Nephron (organoid): ENCODE results near the gene RASA2.

ENCODE experiments used
- H3K27ac Mint-ChIP-seq, 3 experiments: 2 replicates each; pipeline ENCODE4 v1.8.0; 2020; ENCODE audit warnings: mixed read lengths in 3 of 3, mild to moderate bottlenecking in 2 of 3, moderate library complexity in 1 of 3
- H3K27me3 Mint-ChIP-seq: 2 replicates; pipeline ENCODE4 v1.8.0; 2021; ENCODE audit warnings: low read depth, mild to moderate bottlenecking, moderate library complexity, mixed read lengths
- H3K36me3 Mint-ChIP-seq: 2 replicates; pipeline ENCODE4 v1.8.0; 2020; ENCODE audit warnings: low read depth, mixed read lengths
- H3K4me1 Mint-ChIP-seq: 2 replicates; pipeline ENCODE4 v1.8.0; 2020; ENCODE audit warnings: mixed read lengths
- H3K4me3 Mint-ChIP-seq, 3 experiments: 2 replicates each; pipeline ENCODE4 v1.8.0; 2020; ENCODE audit warnings: mild to moderate bottlenecking in 3 of 3, mixed read lengths in 3 of 3, moderate library complexity in 2 of 3
- H3K9me3 Mint-ChIP-seq: 2 replicates; pipeline ENCODE4 v1.8.0; 2020; ENCODE audit warnings: mixed read lengths
- TF ChIP-seq, protein P1 (sequence below), 3 experiments: fragments of 200-600 bp; sonication (generic); IDR thresholded peaks; one replicate each; pipeline ENCODE4 v1.5.0; 2021; ENCODE audit warnings: antibody characterized with exemption in 3 of 3; ENCODE audit not compliant: unreplicated experiment in 3 of 3

Gene RASA2

DNA sequence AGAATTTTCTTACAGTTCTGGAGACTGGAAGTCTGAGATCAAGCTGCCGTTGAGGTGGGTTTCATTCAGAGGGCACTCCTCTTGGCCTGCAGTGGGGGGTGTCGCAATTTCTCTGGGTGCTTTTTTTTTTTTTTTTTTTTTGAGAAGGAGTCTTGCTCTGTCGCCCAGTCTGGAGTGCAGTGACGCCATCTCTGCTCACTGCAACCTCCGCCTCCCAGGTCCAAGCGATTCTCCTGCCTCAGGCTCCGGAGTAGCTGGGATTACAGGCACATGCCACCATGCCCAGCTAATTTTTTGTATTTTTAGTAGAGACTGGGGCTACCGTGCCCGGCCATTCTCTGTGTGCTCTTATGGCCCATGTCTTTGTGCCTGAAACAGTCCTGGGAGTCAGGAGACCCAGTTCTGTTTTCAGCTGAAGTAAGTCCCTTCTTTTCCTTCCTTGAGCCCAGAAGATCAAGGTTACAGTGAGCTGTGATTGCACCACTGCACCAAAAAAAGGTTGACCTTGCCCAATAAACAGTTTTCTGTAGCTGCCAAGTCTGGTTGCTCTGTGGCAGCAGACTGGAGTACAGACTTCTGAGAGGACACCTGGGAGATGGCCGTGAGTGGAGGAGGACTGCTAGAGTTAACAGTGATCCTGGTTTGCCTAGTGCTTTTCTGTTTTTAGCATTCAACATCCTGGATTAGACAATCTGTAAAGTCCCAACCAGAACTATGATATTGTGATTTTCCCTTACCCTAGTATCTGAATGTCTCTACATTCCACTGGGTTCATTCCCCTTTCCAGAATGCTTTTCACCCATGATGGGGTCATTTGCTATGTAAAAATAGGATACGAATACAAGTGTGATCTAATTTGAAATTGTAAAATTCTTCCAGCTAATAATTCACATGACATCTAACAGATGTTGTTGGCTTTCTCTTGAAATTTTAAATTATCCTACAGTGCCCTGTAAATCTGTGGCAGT lies 174.7 kb downstream of the RASA2 start:
- peak overlapping the region in 1 of 3 experiments; percentile 1 for H3K27ac Mint-ChIP-seq
- peaks cover 5% of the 10 kb centered on the region for H3K9me3 Mint-ChIP-seq
- TF ChIP-seq, protein P1, sequence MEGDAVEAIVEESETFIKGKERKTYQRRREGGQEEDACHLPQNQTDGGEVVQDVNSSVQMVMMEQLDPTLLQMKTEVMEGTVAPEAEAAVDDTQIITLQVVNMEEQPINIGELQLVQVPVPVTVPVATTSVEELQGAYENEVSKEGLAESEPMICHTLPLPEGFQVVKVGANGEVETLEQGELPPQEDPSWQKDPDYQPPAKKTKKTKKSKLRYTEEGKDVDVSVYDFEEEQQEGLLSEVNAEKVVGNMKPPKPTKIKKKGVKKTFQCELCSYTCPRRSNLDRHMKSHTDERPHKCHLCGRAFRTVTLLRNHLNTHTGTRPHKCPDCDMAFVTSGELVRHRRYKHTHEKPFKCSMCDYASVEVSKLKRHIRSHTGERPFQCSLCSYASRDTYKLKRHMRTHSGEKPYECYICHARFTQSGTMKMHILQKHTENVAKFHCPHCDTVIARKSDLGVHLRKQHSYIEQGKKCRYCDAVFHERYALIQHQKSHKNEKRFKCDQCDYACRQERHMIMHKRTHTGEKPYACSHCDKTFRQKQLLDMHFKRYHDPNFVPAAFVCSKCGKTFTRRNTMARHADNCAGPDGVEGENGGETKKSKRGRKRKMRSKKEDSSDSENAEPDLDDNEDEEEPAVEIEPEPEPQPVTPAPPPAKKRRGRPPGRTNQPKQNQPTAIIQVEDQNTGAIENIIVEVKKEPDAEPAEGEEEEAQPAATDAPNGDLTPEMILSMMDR (IDR thresholded peaks at IDR 0.05; ENCODE audit: unreplicated experiment in 3 of 3) = no peak
- peak overlapping the region; percentile 33 to 67 (median 46) for H3K4me3 Mint-ChIP-seq
- H3K36me3 Mint-ChIP-seq = no peaks in the 10 kb centered on the region
- H3K4me1 Mint-ChIP-seq = peaks cover 31% of the 10 kb centered on the region
- peaks cover 39% of the 10 kb centered on the region for H3K27me3 Mint-ChIP-seq

DNA sequence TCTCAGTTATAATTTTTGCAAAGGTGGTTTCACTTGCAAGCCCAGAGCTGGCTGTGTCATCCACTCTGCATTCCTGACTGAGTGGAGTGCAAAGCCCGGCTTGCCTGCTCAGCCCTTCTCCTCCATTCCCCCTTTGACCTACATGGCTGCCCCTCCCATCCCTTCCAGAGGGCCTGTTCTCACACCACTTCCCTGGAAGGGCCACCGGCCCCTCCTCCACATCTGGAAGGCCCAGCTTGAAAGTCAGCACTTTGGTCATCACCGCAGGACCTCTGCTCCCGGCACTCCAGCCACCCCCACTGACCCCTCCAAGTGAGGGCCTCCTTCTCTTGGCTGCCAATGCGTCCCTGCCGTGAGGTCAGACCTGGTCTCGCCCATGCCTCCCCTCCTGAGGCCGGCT lies 177.2 kb downstream of the RASA2 start:
- H3K27me3 Mint-ChIP-seq = peaks cover 25% of the 10 kb centered on the region
- peaks cover 12% of the 10 kb centered on the region for H3K9me3 Mint-ChIP-seq
- peak overlapping the region; percentile 29 to 69 (median 39) for H3K27ac Mint-ChIP-seq
- H3K4me3 Mint-ChIP-seq = peak overlapping the region in 2 of 3 experiments; percentile 24 to 61
- TF ChIP-seq, protein P1 (IDR thresholded peaks at IDR 0.05; ENCODE audit: unreplicated experiment in 3 of 3) = no peak
- peaks cover 9% of the 10 kb centered on the region for H3K36me3 Mint-ChIP-seq
- H3K4me1 Mint-ChIP-seq = peaks cover 29% of the 10 kb centered on the region
